Activated CD8-positive, alpha-beta memory T cell treated with anti-CD3 and anti-CD28 coated beads for 24 hours (primary cell): ENCODE results near the gene USP17L15.
"Not testable (repeated sequence)": the region's sequence is repeated elsewhere in the genome, so short reads cannot be mapped to it uniquely, and the experiment has no call there.

ENCODE experiments used
- DNase-seq: peaks from one replicate; pipeline ENCODE4 v3.0.0-alpha.2; 2020

The USP17L15 gene, protein sequence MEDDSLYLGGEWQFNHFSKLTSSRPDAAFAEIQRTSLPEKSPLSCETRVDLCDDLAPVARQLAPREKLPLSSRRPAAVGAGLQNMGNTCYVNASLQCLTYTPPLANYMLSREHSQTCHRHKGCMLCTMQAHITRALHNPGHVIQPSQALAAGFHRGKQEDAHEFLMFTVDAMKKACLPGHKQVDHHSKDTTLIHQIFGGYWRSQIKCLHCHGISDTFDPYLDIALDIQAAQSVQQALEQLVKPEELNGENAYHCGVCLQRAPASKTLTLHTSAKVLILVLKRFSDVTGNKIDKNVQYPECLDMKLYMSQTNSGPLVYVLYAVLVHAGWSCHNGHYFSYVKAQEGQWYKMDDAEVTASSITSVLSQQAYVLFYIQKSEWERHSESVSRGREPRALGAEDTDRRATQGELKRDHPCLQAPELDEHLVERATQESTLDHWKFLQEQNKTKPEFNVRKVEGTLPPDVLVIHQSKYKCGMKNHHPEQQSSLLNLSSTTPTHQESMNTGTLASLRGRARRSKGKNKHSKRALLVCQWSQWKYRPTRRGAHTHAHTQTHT

DNA sequence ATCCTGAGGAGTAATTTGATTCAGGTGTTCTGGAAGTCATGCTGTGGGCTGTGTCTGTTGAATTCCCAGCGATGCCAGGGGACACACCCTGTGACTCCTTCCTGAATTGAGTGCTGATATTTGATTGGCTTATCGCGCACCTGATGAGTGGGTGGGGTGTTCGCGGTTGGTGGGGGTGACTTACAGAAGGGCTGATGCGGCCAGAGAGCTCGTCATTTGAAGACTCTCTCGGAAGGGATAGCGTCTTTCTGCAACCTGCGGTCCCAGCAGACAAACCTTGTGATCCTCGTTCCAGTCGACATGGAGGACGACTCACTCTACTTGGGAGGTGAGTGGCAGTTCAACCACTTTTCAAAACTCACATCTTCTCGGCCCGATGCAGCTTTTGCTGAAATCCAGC is at the start of gene USP17L15:
Gene USP17L15 (plus strand): TSS at position 301 of the 400 bp plus-strand sequence. CDS start 0 bp downstream, at position 301.
- DNase-seq, result not testable (repeated sequence)

DNA sequence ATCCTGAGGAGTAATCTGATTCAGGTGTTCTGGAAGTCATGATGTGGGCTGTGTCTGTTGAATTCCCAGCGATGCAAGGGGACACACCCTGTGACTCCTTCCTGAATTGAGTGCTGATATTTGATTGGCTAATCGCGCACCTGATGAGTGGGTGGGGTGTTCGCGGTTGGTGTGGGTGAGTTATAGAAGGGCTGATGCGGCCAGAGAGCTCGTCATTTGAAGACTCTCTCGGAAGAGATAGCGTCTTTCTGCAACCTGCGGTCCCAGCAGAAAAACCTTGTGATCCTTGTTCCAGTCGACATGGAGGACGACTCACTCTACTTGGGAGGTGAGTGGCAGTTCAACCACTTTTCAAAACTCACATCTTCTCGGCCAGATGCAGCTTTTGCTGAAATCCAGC is 23.8 kb upstream of the USP17L15 start, which contains the start of gene USP17L10:
Gene USP17L10 (plus strand): TSS at position 301 of the 400 bp plus-strand sequence. CDS start 0 bp downstream, at position 301.
- not testable (repeated sequence) for DNase-seq

DNA sequence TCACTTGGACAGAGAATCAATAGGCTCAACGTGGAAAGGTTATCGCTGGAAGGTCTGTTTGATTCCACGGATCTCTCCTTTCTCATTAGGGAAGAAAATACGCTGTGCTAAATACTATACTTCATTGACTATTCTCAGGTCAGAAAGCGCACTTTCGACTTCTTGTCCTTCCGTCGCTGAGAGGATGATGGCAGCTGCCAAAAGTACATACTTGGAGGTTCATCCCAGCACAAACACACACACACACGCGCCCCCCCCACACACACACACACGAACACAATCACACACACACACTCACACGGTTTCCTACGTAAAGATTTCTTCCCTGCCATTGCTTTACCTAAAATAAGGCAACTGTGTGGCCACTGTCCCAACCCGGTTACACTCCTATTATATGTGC is 19.5 kb upstream of the USP17L15 start:
- not testable (repeated sequence) for DNase-seq

DNA sequence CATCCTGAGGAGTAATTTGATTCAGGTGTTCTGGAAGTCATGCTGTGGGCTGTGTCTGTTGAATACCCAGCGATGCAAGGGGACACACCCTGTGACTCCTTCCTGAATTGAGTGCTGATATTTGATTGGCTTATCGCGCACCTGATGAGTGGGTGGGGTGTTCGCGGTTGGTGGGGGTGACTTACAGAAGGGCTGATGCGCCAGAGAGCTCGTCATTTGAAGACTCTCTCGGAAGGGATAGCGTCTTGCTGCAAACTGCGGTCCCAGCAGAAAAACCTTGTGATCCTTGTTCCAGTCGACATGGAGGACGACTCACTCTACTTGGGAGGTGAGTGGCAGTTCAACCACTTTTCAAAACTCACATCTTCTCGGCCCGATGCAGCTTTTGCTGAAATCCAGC is 19.1 kb upstream of the USP17L15 start, which contains the start of gene USP17L11:
Gene USP17L11 (plus strand): TSS at position 301 of the 400 bp plus-strand sequence. CDS start 0 bp downstream, at position 301.
- not testable (repeated sequence) for DNase-seq

DNA sequence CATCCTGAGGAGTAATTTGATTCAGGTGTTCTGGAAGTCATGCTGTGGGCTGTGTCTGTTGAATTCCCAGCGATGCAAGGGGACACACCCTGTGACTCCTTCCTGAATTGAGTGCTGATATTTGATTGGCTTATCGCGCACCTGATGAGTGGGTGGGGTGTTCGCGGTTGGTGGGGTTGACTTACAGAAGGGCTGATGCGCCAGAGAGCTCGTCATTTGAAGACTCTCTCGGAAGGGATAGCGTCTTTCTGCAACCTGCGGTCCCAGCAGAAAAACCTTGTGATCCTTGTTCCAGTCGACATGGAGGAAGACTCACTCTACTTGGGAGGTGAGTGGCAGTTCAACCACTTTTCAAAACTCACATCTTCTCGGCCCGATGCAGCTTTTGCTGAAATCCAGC is 14.3 kb upstream of the USP17L15 start, which contains the start of gene USP17L12:
Gene USP17L12 (plus strand): TSS at position 301 of the 400 bp plus-strand sequence. CDS start 0 bp downstream, at position 301.
- DNase-seq, result not testable (repeated sequence)

DNA sequence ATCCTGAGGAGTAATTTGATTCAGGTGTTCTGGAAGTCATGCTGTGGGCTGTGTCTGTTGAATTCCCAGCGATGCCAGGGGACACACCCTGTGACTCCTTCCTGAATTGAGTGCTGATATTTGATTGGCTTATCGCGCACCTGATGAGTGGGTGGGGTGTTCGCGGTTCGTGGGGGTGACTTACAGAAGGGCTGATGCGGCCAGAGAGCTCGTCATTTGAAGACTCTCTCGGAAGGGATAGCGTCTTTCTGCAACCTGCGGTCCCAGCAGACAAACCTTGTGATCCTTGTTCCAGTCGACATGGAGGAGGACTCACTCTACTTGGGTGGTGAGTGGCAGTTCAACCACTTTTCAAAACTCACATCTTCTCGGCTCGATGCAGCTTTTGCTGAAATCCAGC is 9.6 kb upstream of the USP17L15 start, which contains the start of gene USP17L13:
Gene USP17L13 (plus strand): TSS at position 301 of the 400 bp plus-strand sequence. CDS start 0 bp downstream, at position 301.
- DNase-seq, result not testable (repeated sequence)

DNA sequence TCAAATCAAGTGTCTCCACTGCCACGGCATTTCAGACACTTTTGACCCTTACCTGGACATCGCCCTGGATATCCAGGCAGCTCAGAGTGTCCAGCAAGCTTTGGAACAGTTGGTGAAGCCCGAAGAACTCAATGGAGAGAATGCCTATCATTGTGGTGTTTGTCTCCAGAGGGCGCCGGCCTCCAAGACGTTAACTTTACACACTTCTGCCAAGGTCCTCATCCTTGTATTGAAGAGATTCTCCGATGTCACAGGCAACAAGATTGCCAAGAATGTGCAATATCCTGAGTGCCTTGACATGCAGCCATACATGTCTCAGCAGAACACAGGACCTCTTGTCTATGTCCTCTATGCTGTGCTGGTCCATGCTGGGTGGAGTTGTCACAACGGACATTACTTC is 3.9 kb upstream of the USP17L15 start:
- not testable (repeated sequence) for DNase-seq

DNA sequence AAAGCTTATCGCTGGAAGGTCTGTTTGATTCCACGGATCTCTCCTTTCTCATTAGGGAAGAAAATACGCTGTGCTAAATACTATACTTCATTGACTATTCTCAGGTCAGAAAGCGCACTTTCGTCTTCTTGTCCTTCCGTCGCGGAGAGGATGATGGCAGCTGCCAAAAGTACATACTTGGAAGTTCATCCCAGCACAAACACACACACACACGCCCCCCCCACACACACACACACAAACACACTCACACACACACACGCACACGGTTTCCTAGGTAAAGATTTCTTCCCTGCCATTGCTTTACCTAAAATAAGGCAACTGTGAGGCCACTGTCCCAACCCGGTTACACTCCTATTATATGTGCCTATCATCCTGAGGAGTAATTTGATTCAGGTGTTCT is 4.3 kb downstream of the USP17L15 start:
- not testable (repeated sequence) for DNase-seq

DNA sequence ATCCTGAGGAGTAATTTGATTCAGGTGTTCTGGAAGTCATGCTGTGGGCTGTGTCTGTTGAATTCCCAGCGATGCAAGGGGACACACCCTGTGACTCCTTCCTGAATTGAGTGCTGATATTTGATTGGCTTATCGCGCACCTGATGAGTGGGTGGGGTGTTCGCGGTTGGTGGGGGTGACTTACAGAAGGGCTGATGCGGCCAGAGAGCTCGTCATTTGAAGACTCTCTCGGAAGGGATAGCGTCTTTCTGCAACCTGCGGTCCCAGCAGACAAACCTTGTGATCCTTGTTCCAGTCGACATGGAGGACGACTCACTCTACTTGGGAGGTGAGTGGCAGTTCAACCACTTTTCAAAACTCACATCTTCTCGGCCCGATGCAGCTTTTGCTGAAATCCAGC is 9.4 kb downstream of the USP17L15 start, which contains the start of gene USP17L17:
Gene USP17L17 (plus strand): TSS at position 301 of the 400 bp plus-strand sequence. CDS start 0 bp downstream, at position 301.
- not testable (repeated sequence) for DNase-seq

DNA sequence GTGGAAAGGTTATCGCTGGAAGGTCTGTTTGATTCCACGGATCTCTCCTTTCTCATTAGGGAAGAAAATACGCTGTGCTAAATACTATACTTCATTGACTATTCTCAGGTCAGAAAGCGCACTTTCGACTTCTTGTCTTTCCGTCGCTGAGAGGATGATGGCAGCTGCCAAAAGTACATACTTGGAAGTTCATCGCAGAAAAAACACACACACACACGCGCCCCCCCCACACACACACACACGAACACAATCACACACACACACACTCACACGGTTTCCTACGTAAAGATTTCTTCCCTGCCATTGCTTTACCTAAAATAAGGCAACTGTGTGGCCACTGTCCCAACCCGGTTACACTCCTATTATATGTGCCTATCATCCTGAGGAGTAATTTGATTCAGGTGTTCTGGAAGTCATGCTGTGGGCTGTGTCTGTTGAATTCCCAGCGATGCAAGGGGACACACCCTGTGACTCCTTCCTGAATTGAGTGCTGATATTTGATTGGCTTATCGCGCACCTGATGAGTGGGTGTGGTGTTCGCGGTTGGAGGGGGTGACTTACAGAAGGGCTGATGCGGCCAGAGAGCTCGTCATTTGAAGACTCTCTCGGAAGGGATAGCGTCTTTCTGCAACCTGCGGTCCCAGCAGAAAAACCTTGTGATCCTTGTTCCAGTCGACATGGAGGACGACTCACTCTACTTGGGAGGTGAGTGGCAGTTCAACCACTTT is 13.9 kb downstream of the USP17L15 start, which contains the start of gene USP17L18:
Gene USP17L18 (plus strand): TSS at position 678 of the 728 bp plus-strand sequence. CDS start 0 bp downstream, at position 678.
- peak; percentile 55 for DNase-seq

DNA sequence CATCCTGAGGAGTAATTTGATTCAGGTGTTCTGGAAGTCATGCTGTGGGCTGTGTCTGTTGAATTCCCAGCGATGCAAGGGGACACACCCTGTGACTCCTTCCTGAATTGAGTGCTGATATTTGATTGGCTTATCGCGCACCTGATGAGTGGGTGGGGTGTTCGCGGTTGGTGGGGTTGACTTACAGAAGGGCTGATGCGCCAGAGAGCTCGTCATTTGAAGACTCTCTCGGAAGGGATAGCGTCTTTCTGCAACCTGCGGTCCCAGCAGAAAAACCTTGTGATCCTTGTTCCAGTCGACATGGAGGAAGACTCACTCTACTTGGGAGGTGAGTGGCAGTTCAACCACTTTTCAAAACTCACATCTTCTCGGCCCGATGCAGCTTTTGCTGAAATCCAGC is 18.9 kb downstream of the USP17L15 start, which contains the start of gene USP17L19:
Gene USP17L19 (plus strand): TSS at position 301 of the 400 bp plus-strand sequence. CDS start 0 bp downstream, at position 301.
- not testable (repeated sequence) for DNase-seq

DNA sequence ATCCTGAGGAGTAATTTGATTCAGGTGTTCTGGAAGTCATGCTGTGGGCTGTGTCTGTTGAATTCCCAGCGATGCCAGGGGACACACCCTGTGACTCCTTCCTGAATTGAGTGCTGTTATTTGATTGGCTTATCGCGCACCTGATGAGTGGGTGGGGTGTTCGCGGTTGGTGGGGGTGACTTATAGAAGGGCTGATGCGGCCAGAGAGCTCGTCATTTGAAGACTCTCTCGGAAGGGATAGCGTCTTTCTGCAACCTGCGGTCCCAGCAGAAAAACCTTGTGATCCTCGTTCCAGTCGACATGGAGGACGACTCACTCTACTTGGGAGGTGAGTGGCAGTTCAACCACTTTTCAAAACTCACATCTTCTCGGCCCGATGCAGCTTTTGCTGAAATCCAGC is 23.6 kb downstream of the USP17L15 start, which contains the start of gene USP17L20:
Gene USP17L20 (plus strand): TSS at position 301 of the 400 bp plus-strand sequence. CDS start 0 bp downstream, at position 301.
- not testable (repeated sequence) for DNase-seq

DNA sequence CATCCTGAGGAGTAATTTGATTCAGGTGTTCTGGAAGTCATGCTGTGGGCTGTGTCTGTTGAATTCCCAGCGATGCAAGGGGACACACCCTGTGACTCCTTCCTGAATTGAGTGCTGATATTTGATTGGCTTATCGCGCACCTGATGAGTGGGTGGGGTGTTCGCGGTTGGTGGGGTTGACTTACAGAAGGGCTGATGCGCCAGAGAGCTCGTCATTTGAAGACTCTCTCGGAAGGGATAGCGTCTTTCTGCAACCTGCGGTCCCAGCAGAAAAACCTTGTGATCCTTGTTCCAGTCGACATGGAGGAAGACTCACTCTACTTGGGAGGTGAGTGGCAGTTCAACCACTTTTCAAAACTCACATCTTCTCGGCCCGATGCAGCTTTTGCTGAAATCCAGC is 28.4 kb downstream of the USP17L15 start, which contains the start of gene USP17L21:
Gene USP17L21 (plus strand): TSS at position 301 of the 400 bp plus-strand sequence. CDS start 0 bp downstream, at position 301.
- not testable (repeated sequence) for DNase-seq

DNA sequence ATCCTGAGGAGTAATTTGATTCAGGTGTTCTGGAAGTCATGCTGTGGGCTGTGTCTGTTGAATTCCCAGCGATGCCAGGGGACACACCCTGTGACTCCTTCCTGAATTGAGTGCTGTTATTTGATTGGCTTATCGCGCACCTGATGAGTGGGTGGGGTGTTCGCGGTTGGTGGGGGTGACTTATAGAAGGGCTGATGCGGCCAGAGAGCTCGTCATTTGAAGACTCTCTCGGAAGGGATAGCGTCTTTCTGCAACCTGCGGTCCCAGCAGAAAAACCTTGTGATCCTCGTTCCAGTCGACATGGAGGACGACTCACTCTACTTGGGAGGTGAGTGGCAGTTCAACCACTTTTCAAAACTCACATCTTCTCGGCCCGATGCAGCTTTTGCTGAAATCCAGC is 33.1 kb downstream of the USP17L15 start, which contains the start of gene USP17L22:
Gene USP17L22 (plus strand): TSS at position 301 of the 400 bp plus-strand sequence. CDS start 0 bp downstream, at position 301.
- not testable (repeated sequence) for DNase-seq

DNA sequence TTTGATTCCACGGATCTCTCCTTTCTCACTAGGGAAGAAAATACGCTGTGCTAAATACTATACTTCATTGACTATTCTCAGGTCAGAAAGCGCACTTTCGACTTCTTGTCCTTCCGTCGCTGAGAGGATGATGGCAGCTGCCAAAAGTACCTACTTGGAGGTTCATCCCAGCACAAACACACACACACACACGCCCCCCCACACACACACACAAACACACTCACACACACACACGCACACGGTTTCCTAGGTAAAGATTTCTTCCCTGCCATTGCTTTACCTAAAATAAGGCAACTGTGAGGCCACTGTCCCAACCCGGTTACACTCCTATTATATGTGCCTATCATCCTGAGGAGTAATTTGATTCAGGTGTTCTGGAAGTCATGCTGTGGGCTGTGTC is 37.5 kb downstream of the USP17L15 start:
- peak; percentile 61 for DNase-seq
